ENCODE data around the gene GSX2.
"Not testable (repeated sequence)": the region's sequence is repeated elsewhere in the genome, so short reads cannot be mapped to it uniquely, and the experiment has no call there.

The GSX2 gene

DNA sequence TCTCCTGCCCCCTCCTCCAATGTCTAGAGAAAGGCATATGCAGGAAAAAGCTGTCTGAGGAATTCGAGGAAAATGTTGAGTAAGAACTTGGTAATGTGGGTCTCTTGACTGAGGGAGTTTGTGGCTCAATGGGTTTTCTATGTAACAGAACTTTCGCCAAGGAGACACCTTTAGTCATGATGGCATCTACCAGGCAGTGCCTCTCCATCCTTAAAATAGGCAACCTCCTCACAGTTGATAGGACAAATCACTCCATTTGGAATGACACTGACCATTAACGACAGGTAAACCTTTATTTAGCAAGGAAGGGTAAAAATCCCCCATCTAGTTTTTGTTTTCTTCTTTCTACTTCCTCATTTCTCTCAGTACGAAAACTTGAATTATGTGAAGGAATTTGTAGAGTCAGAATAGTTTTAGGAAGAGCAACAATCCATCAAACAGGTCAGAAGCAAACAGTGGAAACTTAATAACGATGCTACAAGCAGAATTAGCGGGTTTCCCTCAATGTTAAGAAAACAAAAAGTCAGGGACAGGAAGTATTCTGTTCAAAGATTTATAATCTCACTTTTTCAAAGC lies 2.7 kb downstream of the GSX2 start:
- in situ Hi-C loops (cut with MboI; ENCODE audit: low sequenced_read_pairs) = no loop called here

- in situ Hi-C loops (cut with MboI; ENCODE audit: low sequenced_read_pairs) = no loop called here
Measured at GRCh38 chr4:54103190-54103574, 3.2 kb downstream of the GSX2 start.

GRCh38 chr4:54104907-54105306 lies 4.9 kb downstream of the GSX2 start:
- in situ Hi-C loops (cut with MboI; ENCODE audit: low sequenced_read_pairs) = no loop called here

- in situ Hi-C loops (cut with MboI; ENCODE audit: low sequenced_read_pairs) = no loop called here
Measured at GRCh38 chr4:54107951-54108748, 8.2 kb downstream of the GSX2 start.

DNA sequence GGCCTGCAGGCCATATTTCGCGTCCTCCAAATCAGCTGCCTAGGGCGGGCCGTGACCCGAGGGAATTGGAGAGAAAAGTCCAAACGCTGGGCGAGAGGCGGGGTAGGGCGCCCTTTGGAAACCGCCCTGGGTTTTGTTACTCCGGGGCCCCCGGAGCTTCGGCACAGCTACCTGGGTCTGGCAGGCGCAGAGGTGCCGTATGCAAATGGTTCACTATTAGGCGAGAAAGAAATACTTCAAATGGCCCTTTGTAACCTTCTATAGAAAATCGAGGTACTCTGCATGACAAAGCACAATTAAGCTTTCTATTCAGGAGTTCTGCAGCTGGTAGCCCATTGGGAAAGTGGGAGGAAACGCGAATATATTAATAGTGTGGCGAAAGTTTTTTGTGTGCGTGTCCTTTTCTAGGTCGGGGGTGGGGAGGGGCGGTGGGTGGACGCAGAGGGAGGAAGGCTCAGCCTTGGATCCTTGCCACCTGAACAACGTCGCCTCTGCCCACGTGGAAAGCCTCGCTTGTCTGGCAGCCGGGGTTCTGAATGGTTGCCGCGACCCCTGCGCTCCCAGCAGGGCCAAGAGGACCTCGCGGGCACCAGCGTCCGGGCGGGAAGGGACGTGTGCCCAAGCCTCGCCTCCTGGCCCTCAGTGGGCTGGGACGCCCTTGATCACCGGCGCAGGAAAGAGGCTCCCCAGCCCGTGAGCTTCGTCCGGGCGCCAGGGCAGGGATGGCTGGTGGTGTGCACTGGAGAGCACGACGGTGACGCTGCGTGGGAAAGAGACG lies 9.5 kb downstream of the GSX2 start:
- in situ Hi-C loops (cut with MboI; ENCODE audit: low sequenced_read_pairs) = no loop called here

DNA sequence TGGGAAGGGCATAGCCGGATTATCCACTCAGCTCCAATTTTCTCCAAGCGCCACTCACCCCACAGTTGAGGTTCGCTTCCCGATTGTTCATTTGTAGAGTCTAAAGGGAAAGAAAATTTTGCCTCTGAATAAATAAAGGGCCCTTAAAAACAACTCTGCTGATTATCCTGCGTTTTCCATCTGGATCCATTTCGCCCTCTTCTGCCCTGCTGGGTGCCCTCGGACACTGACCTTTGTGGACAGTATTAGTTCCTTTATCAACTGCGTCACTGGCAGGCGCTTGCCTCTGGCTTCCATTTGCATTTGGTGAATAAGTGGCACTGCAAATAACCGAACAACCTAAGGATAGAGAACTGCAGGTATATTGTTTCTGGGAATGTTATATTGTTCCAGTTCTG lies 10.1 kb downstream of the GSX2 start:
- in situ Hi-C loops (cut with MboI; ENCODE audit: low sequenced_read_pairs) = no loop called here

DNA sequence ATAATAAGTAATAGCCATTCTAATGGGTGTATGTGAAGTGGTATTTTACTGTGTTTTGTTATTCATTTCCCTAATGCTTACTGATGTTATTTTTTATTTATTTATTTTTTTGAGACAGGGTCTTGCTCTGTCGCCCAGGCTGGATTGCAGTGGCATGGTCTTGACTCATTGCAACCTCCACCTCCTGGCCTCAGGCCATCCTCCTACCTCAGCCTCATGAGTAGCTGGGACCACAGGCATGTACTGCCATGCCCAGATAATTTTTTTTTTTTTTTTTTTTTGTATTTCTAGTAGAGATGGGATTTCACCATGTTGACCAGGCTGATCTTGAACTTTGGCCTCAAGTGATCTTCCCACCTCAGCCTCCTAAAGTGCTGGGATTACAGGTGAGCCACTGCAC lies 13.2 kb downstream of the GSX2 start:
- in situ Hi-C loops (cut with MboI; ENCODE audit: low sequenced_read_pairs) = not testable (repeated sequence)

GRCh38 chr4:54116246-54116645 lies 16.3 kb downstream of the GSX2 start:
- in situ Hi-C loops (cut with MboI; ENCODE audit: low sequenced_read_pairs) = not testable (repeated sequence)

GRCh38 chr4:54118850-54119589 lies 19.1 kb downstream of the GSX2 start:
- in situ Hi-C loops (cut with MboI; ENCODE audit: low sequenced_read_pairs) = no loop called here

GRCh38 chr4:54120518-54120917 lies 20.6 kb downstream of the GSX2 start:
- in situ Hi-C loops (cut with MboI; ENCODE audit: low sequenced_read_pairs) = no loop called here

- in situ Hi-C loops (cut with MboI; ENCODE audit: low sequenced_read_pairs) = no loop called here
Measured at GRCh38 chr4:54127660-54128059, 27.7 kb downstream of the GSX2 start.

- in situ Hi-C loops (cut with MboI; ENCODE audit: low sequenced_read_pairs) = not testable (repeated sequence)
Measured at GRCh38 chr4:54128694-54129093, 28.7 kb downstream of the GSX2 start.

- in situ Hi-C loops (cut with MboI; ENCODE audit: low sequenced_read_pairs) = no loop called here
Measured at GRCh38 chr4:54139332-54139731, 39.4 kb downstream of the GSX2 start.

- in situ Hi-C loops (cut with MboI; ENCODE audit: low sequenced_read_pairs) = no loop called here
Measured at GRCh38 chr4:54140287-54140686, 40.3 kb downstream of the GSX2 start.

DNA sequence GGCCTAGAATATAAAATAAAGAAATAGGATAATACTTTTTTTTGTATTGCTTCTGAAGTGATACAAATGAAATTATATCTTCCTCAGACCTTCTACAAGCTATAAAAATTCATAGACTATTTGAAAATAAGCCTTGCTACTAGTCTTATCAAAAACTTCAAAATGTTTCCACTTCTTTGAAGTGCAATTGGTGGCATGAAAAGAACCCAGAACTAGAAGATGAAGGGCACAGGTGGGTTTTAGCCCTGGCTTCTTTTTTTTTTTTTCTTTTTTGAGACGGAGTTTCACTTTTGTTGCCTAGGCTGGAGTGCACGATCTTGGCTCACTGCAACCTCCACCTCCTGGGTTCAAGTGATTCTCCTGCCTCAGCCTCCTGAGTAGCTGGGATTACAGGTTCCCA lies 44.2 kb downstream of the GSX2 start:
- in situ Hi-C loops (cut with MboI; ENCODE audit: low sequenced_read_pairs) = no loop called here

DNA sequence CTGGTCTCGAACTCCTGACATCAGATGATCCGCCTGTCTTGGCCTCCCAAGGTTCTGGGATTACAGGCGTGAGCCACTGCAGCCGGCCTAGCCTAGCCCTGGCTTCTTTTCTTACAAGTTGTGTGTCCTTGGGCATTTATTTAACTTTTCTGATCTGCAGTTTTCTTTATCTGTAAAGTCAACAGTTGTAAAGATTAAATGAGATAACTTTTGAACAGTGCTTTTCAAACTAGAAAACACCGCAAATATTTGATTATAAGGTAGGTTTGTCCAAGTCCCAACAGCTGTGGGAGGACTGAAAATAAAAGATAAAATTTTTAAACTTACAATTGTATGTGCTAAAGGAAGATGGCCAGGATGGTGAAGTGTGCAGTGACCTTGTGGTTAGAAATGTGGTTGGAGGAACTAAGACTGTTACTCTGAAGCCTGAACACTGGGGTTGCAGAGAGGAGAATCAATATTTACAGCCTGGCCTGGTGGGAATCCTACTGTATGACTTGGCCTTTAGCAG lies 44.8 kb downstream of the GSX2 start:
- in situ Hi-C loops (cut with MboI; ENCODE audit: low sequenced_read_pairs) = no loop called here

DNA sequence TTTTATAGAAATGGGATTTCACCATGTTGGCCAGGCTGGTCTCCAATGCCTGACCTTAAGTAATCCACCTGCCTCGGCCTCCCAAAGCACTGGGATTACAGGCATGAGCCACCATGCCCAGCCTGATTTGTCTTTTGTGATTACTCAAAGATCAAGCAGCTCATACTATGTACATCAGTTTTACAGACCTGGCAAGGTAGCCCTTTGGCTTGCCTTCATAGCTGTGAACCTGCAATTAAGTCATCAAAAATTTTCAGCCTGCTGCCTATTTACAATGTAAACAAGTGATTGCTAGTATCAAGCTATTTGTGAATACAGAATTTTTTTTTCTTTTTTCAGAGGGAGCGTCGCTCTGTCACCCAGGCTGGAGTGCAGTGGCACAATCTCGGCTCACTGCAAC lies 46.2 kb downstream of the GSX2 start:
- in situ Hi-C loops (cut with MboI; ENCODE audit: low sequenced_read_pairs) = no loop called here

GRCh38 chr4:54149323-54149722 lies 49.4 kb downstream of the GSX2 start:
- in situ Hi-C loops (cut with MboI; ENCODE audit: low sequenced_read_pairs) = no loop called here

All from HL-60/S4 treated with phorbol 12-myristate 13-acetate at 8.2 ng/mL for 4 days and 3 days (cell line).